ENCODE results near the gene KLHL13. TPM values are rescaled to one million over a fixed set of nuclear protein-coding genes. Genes with fewer than 3 reads are reported as not detected.

The KLHL13 gene
- total and polyA plus RNA-seq, 8 donors: 1.1 to 4.9 (median 3.1) TPM

DNA sequence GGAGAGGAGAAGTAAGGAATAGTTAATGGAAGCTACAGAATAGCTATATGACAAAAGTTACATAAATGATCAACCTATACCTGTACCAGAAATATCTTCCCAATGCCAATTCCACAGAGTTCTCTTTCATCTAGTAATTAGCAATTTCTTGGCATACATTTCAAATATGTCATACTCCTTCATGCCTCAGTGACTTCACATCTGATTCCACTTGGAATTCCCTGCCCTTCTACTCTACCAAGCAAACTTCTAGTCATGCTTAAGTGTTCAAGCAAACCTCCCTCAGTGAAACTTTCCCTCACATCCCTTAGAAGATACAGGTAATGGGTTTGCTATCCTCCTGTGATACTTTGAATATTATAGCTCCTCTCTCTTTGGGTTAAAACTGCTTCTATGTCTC is 127.1 kb downstream of the KLHL13 start:
- DNase-seq: no peak
- no peak for TF ChIP-seq CTCF (IDR thresholded peaks at IDR 0.05)
- Histone ChIP-seq H3K9me3 (no peaks in the 10 kb centered on the region), H3K27ac (no peak overlapping the region), H3K4me3 (no peak overlapping the region), H3K27me3 (no peaks in the 10 kb centered on the region), H3K4me1 (no peaks in the 10 kb centered on the region), H3K36me3 (no peaks in the 10 kb centered on the region)
- no peak for ATAC-seq
- FAIRE-seq: no peak
- intact Hi-C loops (cut with DNase I): no loop called here

DNA sequence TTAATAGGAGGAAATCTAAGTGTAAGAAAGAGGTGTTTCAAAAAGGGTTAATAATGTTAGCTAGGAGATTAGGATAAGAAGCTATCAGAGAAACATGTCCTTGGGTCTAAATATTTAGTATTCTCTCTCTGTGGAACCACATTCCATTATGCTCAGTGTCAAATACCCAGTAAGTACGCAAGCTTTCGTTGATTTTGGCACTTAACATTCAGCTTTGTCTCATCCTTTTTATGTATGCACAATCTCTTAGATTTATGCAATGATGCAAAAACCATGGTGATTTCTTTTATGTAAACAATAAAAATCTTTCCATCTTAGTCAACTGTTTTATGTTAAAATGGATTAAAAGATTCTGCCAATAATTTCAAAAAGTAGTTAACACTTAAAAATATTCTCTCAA is 129.2 kb downstream of the KLHL13 start:
- no peak for FAIRE-seq
- DNase-seq: no peak
- Histone ChIP-seq H3K9me3 (no peaks in the 10 kb centered on the region), H3K27ac (no peak overlapping the region), H3K4me3 (no peak overlapping the region), H3K27me3 (no peaks in the 10 kb centered on the region), H3K4me1 (no peaks in the 10 kb centered on the region), H3K36me3 (no peaks in the 10 kb centered on the region)
- TF ChIP-seq CTCF (IDR thresholded peaks at IDR 0.05): no peak
- no peak for ATAC-seq
- intact Hi-C loops (cut with DNase I): no loop called here
- WGBS, 2 donors: 29 to 44% methylated on average over 2 of the region's 2 CpGs

GRCh38 chrX:117985241-117985640 is 131.4 kb downstream of the KLHL13 start:
- H3K4me1 ChIP-seq: no peaks in the 10 kb centered on the region
- 32 to 68% methylated on average over 1 of the region's 1 CpG for WGBS, 2 donors
- no peak for TF ChIP-seq CTCF (IDR thresholded peaks at IDR 0.05)
- H3K4me3 ChIP-seq: no peak overlapping the region
- DNase-seq (no peak), ATAC-seq (peak in 1 of 4 donors; percentile 24), FAIRE-seq (peak; percentile 75)
- H3K9me3 ChIP-seq: no peaks in the 10 kb centered on the region
- H3K36me3 ChIP-seq: no peaks in the 10 kb centered on the region
- intact Hi-C loops (cut with DNase I): no loop called here
- no peak overlapping the region for H3K27ac ChIP-seq
- no peaks in the 10 kb centered on the region for H3K27me3 ChIP-seq

DNA sequence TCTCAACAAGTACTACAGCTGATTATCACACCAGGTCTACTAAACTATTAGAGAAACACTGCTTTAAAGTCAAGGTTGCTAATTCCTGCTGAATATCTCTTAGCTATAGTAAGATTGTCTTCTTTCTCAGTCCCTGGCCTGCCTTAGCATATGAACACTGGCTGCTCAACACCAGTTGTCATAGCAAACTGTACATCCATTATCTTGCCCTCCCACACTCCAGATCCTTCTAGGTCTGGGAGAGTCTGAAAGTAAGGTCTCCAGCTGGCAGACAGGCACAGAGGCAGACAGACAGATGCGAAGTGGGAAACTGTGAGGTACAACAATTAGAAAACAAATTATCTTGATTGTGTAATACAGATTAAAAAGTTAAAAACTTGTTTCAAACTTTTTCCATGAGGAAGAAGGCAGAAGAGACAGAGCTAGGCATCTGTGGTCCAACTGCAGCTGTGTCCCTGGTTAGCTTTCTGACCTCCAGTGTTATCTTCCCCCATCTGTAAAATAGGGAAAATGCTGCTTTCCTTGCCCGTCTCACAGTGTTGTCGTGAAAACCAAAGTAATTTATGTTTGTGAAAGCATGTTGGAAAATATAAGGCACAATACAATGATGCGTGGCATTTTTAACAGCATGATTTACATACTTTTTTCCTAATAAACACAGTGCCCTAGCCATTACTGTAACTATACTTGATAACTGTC is 133.8 kb downstream of the KLHL13 start:
- no peaks in the 10 kb centered on the region for H3K9me3 ChIP-seq
- no peaks in the 10 kb centered on the region for H3K27me3 ChIP-seq
- no peaks in the 10 kb centered on the region for H3K36me3 ChIP-seq
- H3K27ac ChIP-seq: no peak overlapping the region
- 74 to 88% methylated on average over 4 of the region's 4 CpGs for WGBS, 2 donors
- no peak for TF ChIP-seq CTCF (IDR thresholded peaks at IDR 0.05)
- ATAC-seq (no peak), FAIRE-seq (no peak), DNase-seq (no peak)
- no peaks in the 10 kb centered on the region for H3K4me1 ChIP-seq
- no peak overlapping the region for H3K4me3 ChIP-seq
- intact Hi-C loops (cut with DNase I): no loop called here

DNA sequence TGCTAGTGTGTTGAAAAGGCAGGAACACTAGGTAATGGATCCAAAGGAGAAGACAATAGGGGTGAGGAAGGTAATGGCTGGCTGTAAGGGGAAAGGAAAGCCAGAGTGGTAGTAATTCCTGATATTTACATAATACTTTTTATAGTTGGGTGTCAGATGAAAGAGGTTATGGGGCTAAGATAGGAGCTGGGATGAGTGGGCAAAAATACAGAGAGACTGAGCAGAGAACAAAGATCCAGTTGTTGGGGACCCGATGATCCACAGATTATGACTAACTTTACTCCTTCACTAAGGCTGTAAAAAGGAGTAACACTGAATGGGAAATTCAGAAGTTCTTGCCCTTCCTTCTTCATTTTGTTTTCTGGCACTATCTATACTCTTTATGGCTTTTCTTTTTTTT is 138.2 kb downstream of the KLHL13 start:
- intact Hi-C loops (cut with DNase I): no loop called here
- 92 to 95% methylated on average over 1 of the region's 1 CpG for WGBS, 2 donors
- no peak overlapping the region for H3K4me3 ChIP-seq
- H3K4me1 ChIP-seq: peaks cover 0 to 4% (median 0%) of the 10 kb centered on the region in 3 donors
- no peak overlapping the region for H3K27ac ChIP-seq
- FAIRE-seq (no peak), ATAC-seq (no peak), DNase-seq (no peak)
- H3K36me3 ChIP-seq: no peaks in the 10 kb centered on the region
- no peaks in the 10 kb centered on the region for H3K9me3 ChIP-seq
- TF ChIP-seq CTCF (IDR thresholded peaks at IDR 0.05): no peak
- H3K27me3 ChIP-seq: no peaks in the 10 kb centered on the region

Data from pancreas (tissue), 10 donors.